RWPE1 (cell line): ENCODE measurements around the gene AGPAT4.

ENCODE experiments used
- CTCF ChIA-PET: fragments of 350-600 bp; sonication (Branson Sonifier 250); formaldehyde crosslinking; extraction: SDS; loops from one replicate; lab custom pipeline; 2021; lab: Yijun Ruan, JAX
- POLR2A ChIA-PET: fragments of 400-600 bp; formaldehyde crosslinking; extraction: SDS; loops from one replicate; lab custom pipeline; 2020; ENCODE audit warnings: antibody characterized with exemption; ENCODE audit not compliant: low non-redundant PET; lab: Yijun Ruan, JAX
- DNase-seq: peaks from one replicate; pipeline ENCODE4 v3.0.0; 2012; ENCODE audit warnings: low spot score
- H3K27ac ChIP-seq: fragments of 450-650 bp; 2 replicates; pipeline ENCODE4 v1.5.1; 2017
- TF ChIP-seq, protein P1 (sequence below): fragments of 450-650 bp; conservative IDR thresholded peaks from 2 replicates; pipeline ENCODE4 v1.5.1; 2017; ENCODE audit warnings: low read depth, mild to moderate bottlenecking

AGPAT4 gene

DNA sequence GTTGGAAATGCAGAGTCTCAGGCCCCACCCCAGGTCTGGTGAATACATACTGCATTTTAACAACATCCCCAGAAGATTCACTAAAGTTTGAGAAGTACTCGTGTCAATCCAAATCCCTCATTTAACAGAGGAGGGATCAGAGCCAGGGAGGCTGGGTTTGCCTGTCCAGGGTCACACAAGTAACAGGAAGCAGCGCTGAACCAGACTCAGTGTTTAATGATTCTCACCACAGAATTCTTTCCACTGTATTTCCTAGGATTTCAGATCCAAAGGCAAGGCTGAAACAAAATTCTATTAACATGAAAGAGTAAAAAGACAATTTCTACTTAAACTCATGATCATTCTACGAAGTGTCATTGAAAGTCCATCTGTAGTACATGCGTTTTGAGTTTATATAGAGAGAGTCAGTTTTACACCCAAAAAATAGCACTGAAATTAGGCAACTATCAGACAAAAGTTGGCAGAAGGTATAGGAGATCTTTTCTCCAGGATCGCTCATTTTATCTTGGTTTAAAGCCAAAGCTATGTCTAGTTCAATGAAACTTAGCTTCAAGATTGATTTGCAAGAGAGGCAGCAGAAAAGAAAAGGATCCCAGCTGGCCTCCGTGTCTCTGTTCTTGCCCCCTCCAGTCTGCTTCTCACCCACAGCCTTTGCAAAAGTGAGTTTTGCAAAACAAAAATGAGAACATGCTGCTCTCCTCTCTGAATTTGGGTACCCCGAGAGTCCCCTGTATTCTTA lies 6.0 kb upstream of the AGPAT4 start:
- ChIA-PET CTCF (interaction anchor here (1.1 kb wide), 1 partner anchor 91 kb away, joined by 7 read pairs; no protein-coding TSS in a partner anchor), POLR2A (no interaction called here)
- DNase-seq: no peak
- no peak overlapping the region for H3K27ac ChIP-seq
- TF ChIP-seq, protein P1, sequence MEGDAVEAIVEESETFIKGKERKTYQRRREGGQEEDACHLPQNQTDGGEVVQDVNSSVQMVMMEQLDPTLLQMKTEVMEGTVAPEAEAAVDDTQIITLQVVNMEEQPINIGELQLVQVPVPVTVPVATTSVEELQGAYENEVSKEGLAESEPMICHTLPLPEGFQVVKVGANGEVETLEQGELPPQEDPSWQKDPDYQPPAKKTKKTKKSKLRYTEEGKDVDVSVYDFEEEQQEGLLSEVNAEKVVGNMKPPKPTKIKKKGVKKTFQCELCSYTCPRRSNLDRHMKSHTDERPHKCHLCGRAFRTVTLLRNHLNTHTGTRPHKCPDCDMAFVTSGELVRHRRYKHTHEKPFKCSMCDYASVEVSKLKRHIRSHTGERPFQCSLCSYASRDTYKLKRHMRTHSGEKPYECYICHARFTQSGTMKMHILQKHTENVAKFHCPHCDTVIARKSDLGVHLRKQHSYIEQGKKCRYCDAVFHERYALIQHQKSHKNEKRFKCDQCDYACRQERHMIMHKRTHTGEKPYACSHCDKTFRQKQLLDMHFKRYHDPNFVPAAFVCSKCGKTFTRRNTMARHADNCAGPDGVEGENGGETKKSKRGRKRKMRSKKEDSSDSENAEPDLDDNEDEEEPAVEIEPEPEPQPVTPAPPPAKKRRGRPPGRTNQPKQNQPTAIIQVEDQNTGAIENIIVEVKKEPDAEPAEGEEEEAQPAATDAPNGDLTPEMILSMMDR: no peak

DNA sequence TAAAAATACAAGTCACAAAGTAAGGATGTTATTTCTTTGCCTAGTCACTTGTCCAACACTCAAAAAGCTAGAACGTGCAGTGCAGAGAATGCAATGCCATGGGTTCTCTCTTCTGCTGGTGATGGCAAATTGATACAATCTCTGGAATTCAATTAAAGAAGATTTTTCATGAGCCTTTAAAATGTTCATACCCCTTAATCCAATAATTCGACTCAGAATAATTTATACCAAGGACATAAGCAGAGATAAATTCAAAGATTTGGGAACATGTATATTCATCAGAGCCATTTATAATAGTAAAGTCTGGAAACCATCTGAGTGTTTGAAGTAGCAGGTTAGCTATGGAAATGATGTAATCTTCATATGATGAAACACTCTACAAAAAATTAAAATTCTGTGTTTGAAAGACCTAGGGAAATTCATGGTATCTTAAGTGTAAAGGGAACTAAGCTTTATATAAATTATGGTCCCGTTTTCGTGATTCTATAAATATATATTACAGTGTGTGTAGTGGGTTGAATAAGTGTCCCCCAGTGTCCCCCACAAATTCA lies 2.8 kb upstream of the AGPAT4 start:
- DNase-seq: no peak
- CTCF ChIA-PET: no interaction called here
- TF ChIP-seq, protein P1: no peak
- POLR2A ChIA-PET: no interaction called here
- H3K27ac ChIP-seq: no peak overlapping the region

DNA sequence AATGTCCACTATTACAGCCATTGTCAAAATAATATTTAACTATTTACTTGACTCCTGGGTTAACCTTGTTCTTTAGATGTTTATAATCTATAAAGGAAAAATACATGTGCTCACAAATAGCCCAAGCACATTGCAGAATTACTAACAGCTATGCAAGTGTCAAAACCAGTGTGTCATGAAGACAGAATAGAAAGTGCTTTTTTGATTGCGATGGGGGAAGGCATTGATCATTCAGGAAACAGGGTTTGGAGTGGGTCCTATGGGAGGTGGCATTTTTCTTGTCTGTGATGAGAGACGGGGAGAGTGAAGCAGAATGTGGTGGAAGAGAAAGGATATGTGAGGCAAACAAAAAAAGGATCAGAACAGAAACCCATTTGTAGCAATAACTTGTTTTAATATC lies 1.0 kb upstream of the AGPAT4 start:
- CTCF ChIA-PET: interaction anchor here (0.6 kb wide), 1 partner anchor 233 kb away, joined by 6 read pairs; no protein-coding TSS in a partner anchor
- TF ChIP-seq, protein P1: no peak
- POLR2A ChIA-PET: no interaction called here
- DNase-seq: no peak
- no peak overlapping the region for H3K27ac ChIP-seq

DNA sequence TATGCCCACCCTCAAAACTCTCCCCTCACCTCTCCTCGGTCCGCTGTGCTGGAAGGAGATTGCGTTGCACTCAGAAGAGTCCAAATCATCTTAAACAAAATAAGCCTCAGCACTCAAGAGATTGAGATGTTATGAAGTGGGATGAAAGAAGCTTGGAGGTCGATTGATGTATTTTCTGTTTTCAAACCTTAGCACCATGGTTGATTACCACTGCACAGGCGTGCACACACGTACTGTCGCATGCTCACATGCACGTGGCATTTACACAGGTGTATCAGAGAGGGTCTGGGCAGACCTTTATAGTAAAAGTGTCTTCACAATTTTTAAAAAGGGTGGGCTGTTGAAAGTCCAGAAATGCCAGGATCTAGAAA lies 612 bp upstream of the AGPAT4 start:
- peak overlapping the region; percentile 94 for H3K27ac ChIP-seq
- DNase-seq: no peak
- ChIA-PET POLR2A (interaction anchor here (0.6 kb wide), 1 partner anchor 40 kb away, joined by 5 read pairs; no protein-coding TSS in a partner anchor), CTCF (interaction anchor here (0.6 to 0.7 kb wide), 2 partner anchors 9 to 13 kb away, joined by 3 read pairs; no protein-coding TSS in a partner anchor)
- TF ChIP-seq, protein P1: no peak

DNA sequence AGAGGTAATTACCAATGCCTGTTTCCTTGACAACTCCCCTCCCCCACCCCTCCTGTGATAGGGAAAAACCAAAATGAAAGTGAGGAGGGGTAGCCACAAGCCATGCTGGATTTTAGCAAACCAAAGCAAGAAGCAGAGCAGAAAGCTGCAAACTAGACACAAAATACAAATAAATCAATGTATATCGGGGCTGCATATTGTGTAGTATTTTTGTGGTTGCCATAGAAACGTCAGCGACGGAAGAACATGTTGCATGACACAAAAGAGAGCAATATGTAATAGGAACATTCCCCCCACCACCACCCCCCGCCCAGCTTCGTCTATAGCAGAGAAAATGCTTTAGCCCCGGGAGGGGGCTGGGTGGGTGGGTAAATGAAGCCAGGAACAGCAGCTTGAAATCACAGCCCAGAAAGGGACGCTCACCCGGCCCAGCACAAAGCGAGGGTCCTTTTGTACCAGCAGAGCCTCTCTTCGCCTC lies 548 bp downstream of the AGPAT4 start:
- peak overlapping the region; percentile 94 for H3K27ac ChIP-seq
- DNase-seq: peak; percentile 24
- POLR2A ChIA-PET: no interaction called here
- TF ChIP-seq, protein P1: no peak
- CTCF ChIA-PET: interaction anchor here (0.6 to 1.0 kb wide), 3 partner anchors 30 to 1945 kb away, joined by 3 read pairs; no protein-coding TSS in a partner anchor

DNA sequence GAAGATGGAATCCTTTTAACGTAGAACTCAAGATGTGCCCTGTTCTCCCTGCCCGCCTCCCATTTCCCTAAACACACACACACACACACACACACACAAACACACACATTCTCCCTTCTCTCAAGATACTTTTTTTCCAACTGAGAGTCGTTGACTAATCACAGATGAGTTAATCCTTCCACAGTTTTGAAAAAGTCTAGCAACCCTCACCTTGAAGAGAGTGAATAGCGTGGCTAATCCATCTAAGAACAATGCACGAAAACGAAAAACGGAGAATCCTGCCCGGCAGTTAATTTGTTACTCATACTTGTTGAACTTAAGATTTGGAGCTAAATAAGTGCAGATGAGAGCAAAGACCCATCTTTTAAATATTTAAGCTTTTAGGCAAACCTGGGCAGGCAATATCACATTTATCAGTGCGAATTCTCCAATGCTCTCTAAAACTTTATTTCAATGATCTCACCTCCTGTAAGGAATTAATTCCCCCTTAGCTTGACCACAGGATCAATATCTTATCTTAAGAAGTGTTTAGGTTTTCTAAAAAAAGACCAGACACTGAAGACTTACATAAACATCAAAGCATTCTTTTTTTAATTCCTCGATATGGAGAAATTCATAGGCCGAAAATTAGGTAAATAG lies 1.1 kb downstream of the AGPAT4 start:
- POLR2A ChIA-PET: no interaction called here

More for the DNA sequence above, 1.1 kb downstream of the AGPAT4 start:
- no peak overlapping the region for H3K27ac ChIP-seq
- no peak for DNase-seq
- CTCF ChIA-PET: interaction anchor here (1.0 kb wide), 1 partner anchor 33 kb away, joined by 3 read pairs; no protein-coding TSS in a partner anchor
- TF ChIP-seq, protein P1: no peak
